Body of pancreas (tissue), 4 donors: ENCODE data around the gene FBLN2. TPM values are rescaled to one million over a fixed set of nuclear protein-coding genes. Genes with fewer than 3 reads are reported as not detected.

Source experiments
- ATAC-seq: fragments of 150-250 bp; one replicate; pipeline ENCODE4 v1.9.1; 2016
- DNase-seq, 4 donors: peaks; one replicate each; pipeline ENCODE4 v3.0.0-alpha.2; 2019
- H3K27ac ChIP-seq, 4 donors: fragments of 200-600 bp; sonication (generic); 1 replicate in 3 of 4; 2 replicates in 1 of 4; pipeline versions ENCODE4 v1.5.1 to v1.6.1; 2016 to 2019; ENCODE audit warnings: mild to moderate bottlenecking in 1 of 4, mixed read lengths in 1 of 4, moderate library complexity in 1 of 4
- H3K27me3 ChIP-seq, 2 donors: fragments of 200-600 bp; sonication (generic); one replicate each; pipeline ENCODE4 v1.6.0; 2016; ENCODE audit warnings: mild to moderate bottlenecking in 1 of 2
- H3K36me3 ChIP-seq, 2 donors: fragments of 200-600 bp; sonication (generic); replicated peaks in 1 of 2; 2 replicates each; pipeline ENCODE4 v1.5.1; 2016; ENCODE audit warnings: low read depth in 2 of 2; ENCODE audit not compliant: insufficient read depth in 1 of 2
- H3K4me1 ChIP-seq: fragments of 200-600 bp; sonication (generic); one replicate; pipeline ENCODE4 v1.6.0; 2016
- H3K4me3 ChIP-seq, 2 donors: fragments of 200-600 bp; sonication (generic); 1 replicate in 1 of 2; 2 replicates in 1 of 2; pipeline ENCODE4 v1.5.1; 2016 to 2019
- H3K9me3 ChIP-seq, 3 donors: fragments of 200-600 bp; sonication (generic); 1 replicate in 2 of 3; 2 replicates in 1 of 3; pipeline ENCODE4 v1.5.1; 2016
- CTCF ChIP-seq, 7 experiments: fragments of 450-650 bp in 4 of 7; fragments of 200-600 bp in 3 of 7; sonication (generic) in 3 of 7; IDR thresholded peaks; one replicate each; pipeline ENCODE4 v1.5.1; 2016 to 2019; ENCODE audit warnings: antibody characterized with exemption in 7 of 7
- POLR2A ChIP-seq, 3 donors: fragments of 450-650 bp; IDR thresholded peaks; one replicate each; pipeline ENCODE4 v1.6.1; 2016; ENCODE audit warnings: antibody characterized with exemption in 3 of 3, mild to moderate bottlenecking in 2 of 3
- WGBS, 2 donors: methylation state at CpG; one replicate each; pipeline ENCODE4 v1.1.5; 2017; 5-methylcytosine and 5-hydroxymethylcytosine counted together
- intact Hi-C: fragments of 100-400 bp; cut with DNase I; formaldehyde crosslinking; loops from one replicate; pipeline ENCODE4 v1.15.1; 2023
- total RNA-seq, 2 donors: library from RNA; depleted of rRNA; stranded (reverse); fragments of >200 nt; gene quantifications; one replicate each; pipeline ENCODE4 v1.1.0, GENCODE V29; 2016

The FBLN2 gene
- total RNA-seq, 2 donors from 2014 or later = 18.9 to 54.7 TPM

GRCh38 chr3:13666227-13666619 lies 117.3 kb downstream of the FBLN2 start:
- 68 to 89% methylated on average over 3 to 4 of the region's 4 CpGs for WGBS, 2 donors
- intact Hi-C loops = no loop called here
- DNase-seq = no peak

GRCh38 chr3:13666781-13667709 lies 118.1 kb downstream of the FBLN2 start:
- no peak overlapping the region for H3K4me3 ChIP-seq
- intact Hi-C loops = no loop called here
- TF ChIP-seq POLR2A (IDR thresholded peaks at IDR 0.05) (no peak), CTCF (IDR thresholded peaks at IDR 0.05) (no peak)
- H3K27ac ChIP-seq = no peak overlapping the region
- H3K4me1 ChIP-seq = peaks cover 7% of the 10 kb centered on the region
- no peak for DNase-seq
- no peaks in the 10 kb centered on the region for H3K9me3 ChIP-seq
- H3K27me3 ChIP-seq = peaks cover 0 to 8% of the 10 kb centered on the region in 2 donors
- 56 to 59% methylated on average over 18 of the region's 18 CpGs for WGBS, 2 donors
- H3K36me3 ChIP-seq = no peaks in the 10 kb centered on the region
- ATAC-seq = no peak

More at GRCh38 chr3:13666227-13666619, 117.3 kb downstream of the FBLN2 start:
- H3K4me3 ChIP-seq = no peak overlapping the region
- H3K4me1 ChIP-seq = peaks cover 7% of the 10 kb centered on the region
- H3K27ac ChIP-seq = no peak overlapping the region
- no peak for ATAC-seq
- no peak for TF ChIP-seq POLR2A (IDR thresholded peaks at IDR 0.05)
- TF ChIP-seq CTCF (IDR thresholded peaks at IDR 0.05) = no peak
- no peaks in the 10 kb centered on the region for H3K36me3 ChIP-seq
- peaks cover 0 to 8% of the 10 kb centered on the region in 2 donors for H3K27me3 ChIP-seq
- H3K9me3 ChIP-seq = no peaks in the 10 kb centered on the region

- DNase-seq (no peak), ATAC-seq (no peak)
- Histone ChIP-seq H3K4me3 (no peak overlapping the region), H3K36me3 (no peaks in the 10 kb centered on the region), H3K27me3 (peaks cover 0 to 8% of the 10 kb centered on the region in 2 donors), H3K27ac (no peak overlapping the region), H3K4me1 (peaks cover 7% of the 10 kb centered on the region), H3K9me3 (no peaks in the 10 kb centered on the region)
- TF ChIP-seq CTCF (IDR thresholded peaks at IDR 0.05) (no peak), POLR2A (IDR thresholded peaks at IDR 0.05) (no peak)
- intact Hi-C loops = no loop called here
- 33 to 39% methylated on average over 5 of the region's 5 CpGs for WGBS, 2 donors
These were observed 119.2 kb downstream of the FBLN2 start for GRCh38 chr3:13668136-13668535.

- no peak overlapping the region for H3K4me3 ChIP-seq
- intact Hi-C loops = no loop called here
- TF ChIP-seq CTCF (IDR thresholded peaks at IDR 0.05) = no peak
- TF ChIP-seq POLR2A (IDR thresholded peaks at IDR 0.05) = no peak
- WGBS, 2 donors = 30 to 47% methylated on average over 1 of the region's 1 CpG
- H3K9me3 ChIP-seq = no peaks in the 10 kb centered on the region
- peaks cover 7% of the 10 kb centered on the region for H3K4me1 ChIP-seq
- no peak for DNase-seq
- no peak for ATAC-seq
- peaks cover 0 to 8% of the 10 kb centered on the region in 2 donors for H3K27me3 ChIP-seq
- H3K36me3 ChIP-seq = no peaks in the 10 kb centered on the region
- no peak overlapping the region for H3K27ac ChIP-seq
These were observed 120.5 kb downstream of the FBLN2 start for GRCh38 chr3:13669457-13669856.
